ENCODE data around the gene GNAI3. TPM values are rescaled to one million over a fixed set of nuclear protein-coding genes. Genes with fewer than 3 reads are reported as not detected.

GNAI3 gene
- total RNA-seq, 1 experiment from 2014 or later: 12.8 TPM

DNA sequence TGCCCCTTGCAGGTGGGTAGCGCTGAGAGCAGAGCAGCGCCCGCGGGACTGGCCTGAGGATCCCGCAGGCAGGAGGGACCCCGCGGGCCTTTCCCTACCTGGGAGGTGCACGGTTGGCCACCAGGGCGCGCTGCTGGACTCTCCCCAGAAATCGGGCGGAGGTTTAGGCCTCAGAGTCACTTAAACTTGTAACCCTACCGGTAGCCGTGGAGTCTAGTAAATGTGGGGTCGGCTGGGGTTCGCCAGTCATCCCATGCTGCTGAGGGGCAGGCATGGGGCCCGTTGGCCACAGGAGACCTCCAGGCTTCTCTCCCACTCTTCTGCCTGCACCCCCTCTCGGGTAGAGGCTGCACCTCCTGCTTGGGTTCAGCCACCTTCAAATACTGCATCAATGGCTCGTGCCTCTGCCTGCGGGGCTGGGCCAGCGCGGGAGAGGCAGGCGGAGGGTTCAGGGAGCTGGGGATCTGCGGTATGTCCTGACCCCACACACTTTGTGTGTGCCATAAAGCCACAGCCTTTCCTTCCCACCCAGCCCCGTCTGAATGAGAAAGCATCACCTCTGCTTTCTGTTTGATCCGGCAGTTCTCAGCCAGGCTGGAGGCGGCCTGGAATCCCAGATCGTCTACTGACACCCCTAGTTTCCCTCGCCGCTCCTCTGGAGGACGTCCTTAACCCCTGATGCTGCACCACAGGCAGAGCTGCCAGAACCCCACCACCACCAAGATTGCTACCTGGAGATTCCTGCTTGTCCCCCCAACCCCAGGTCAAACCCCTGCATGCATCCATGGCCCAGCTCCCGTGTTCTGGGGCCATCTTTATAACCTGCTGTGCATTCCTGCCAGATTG, 95.2 kb downstream of the GNAI3 start:
- peak; percentile 85 for DNase-seq (ENCODE audit: low spot score)
- peaks cover 14% of the 10 kb centered on the region for H3K4me1 ChIP-seq (ENCODE audit: insufficient read depth, low read length, poor library complexity, severe bottlenecking)
- CTCF ChIA-PET: interaction anchor here (0.7 kb wide), 1 partner anchor 24 kb away, joined by 4 read pairs; the partner anchor contains the start of gene GSTM2
- H3K27ac ChIP-seq (ENCODE audit: low read depth, low read length, poor library complexity, severe bottlenecking): peak overlapping the region; percentile 40
- POLR2A ChIA-PET (ENCODE audit: low non-redundant PET): no interaction called here
- no peaks in the 10 kb centered on the region for H3K9me3 ChIP-seq (ENCODE audit: low read depth, low read length, poor library complexity, severe bottlenecking)
- H3K27me3 ChIP-seq (replicated peaks; ENCODE audit: insufficient read depth, low read depth, low read length, poor library complexity): no peaks in the 10 kb centered on the region
- no peak overlapping the region for H3K4me3 ChIP-seq (ENCODE audit: low read depth, low read length, poor library complexity, severe bottlenecking)
- H3K36me3 ChIP-seq (ENCODE audit: insufficient read depth, low read length, poor library complexity, severe bottlenecking): no peaks in the 10 kb centered on the region
- intact Hi-C loops (cut with micrococcal nuclease; ENCODE audit: unreplicated experiment): loop anchor here (5.0 kb wide), 3 partner anchors 96 to 344 kb away; partner anchors contain the start of gene GNAI3
- TF ChIP-seq CTCF (conservative IDR thresholded peaks at IDR 0.05; ENCODE audit: low read depth, low read length): peak; percentile 94
- no peak for TF ChIP-seq EZH2 (IDR thresholded peaks at IDR 0.05; ENCODE audit: borderline replicate concordance, low read depth, low read length, poor library complexity, severe bottlenecking)
- no TSS peak for BruUV-seq (replicated peaks)

DNA sequence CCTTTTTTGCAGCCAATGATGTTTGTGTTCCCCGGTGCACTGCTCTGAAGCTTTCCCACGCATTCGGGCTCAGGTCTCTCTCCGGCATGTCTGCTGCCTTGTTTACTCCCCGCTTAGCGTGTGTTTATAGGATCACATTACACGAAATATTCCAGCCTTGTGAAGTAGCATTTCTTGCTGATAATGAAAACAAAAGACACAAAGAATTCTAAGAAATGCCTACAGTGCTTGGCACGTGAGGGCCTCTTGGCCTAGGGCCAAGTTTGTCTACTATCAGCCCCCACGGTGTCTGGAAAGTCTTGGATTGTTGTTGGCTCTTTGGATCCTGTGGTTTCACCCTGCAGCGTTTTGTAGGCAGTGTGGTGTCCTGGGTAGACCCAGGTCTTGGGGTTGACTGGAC, 96.3 kb downstream of the GNAI3 start:
- TF ChIP-seq CTCF (conservative IDR thresholded peaks at IDR 0.05; ENCODE audit: low read depth, low read length): no peak
- TF ChIP-seq EZH2 (IDR thresholded peaks at IDR 0.05; ENCODE audit: borderline replicate concordance, low read depth, low read length, poor library complexity, severe bottlenecking): no peak
- ChIA-PET POLR2A (ENCODE audit: low non-redundant PET) (no interaction called here), CTCF (no interaction called here)
- peaks cover 25% of the 10 kb centered on the region for H3K4me1 ChIP-seq (ENCODE audit: insufficient read depth, low read length, poor library complexity, severe bottlenecking)
- no peaks in the 10 kb centered on the region for H3K9me3 ChIP-seq (ENCODE audit: low read depth, low read length, poor library complexity, severe bottlenecking)
- no TSS peak for BruUV-seq (replicated peaks)
- no peaks in the 10 kb centered on the region for H3K27me3 ChIP-seq (replicated peaks; ENCODE audit: insufficient read depth, low read depth, low read length, poor library complexity)
- H3K27ac ChIP-seq (ENCODE audit: low read depth, low read length, poor library complexity, severe bottlenecking): no peak overlapping the region
- intact Hi-C loops (cut with micrococcal nuclease; ENCODE audit: unreplicated experiment): loop anchor here (5.0 kb wide), 3 partner anchors 97 to 343 kb away; partner anchors contain the start of gene GNAI3
- no peak overlapping the region for H3K4me3 ChIP-seq (ENCODE audit: low read depth, low read length, poor library complexity, severe bottlenecking)
- DNase-seq (ENCODE audit: low spot score): no peak
- H3K36me3 ChIP-seq (ENCODE audit: insufficient read depth, low read length, poor library complexity, severe bottlenecking): no peaks in the 10 kb centered on the region

DNA sequence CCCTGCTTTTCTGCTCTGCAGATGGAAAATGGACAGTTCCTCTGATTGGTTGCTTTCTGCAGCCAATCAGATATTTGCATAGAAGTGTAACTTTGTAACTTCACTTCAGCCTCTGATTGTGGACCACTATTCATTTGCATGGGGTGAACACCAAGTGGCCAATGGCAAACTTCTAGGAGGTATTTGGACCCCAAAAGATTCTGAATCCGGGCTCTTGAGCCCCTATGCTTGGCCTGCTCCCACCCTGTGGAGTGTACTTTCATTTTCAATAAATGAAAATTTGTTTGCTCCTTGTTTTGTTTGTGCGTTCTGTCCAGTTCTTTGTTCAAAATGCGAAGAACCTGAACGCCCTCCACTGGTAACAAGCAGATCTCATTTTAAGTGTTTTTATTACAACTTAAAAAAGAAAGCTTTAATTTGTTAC, 101.1 kb downstream of the GNAI3 start:
- H3K36me3 ChIP-seq (ENCODE audit: insufficient read depth, low read length, poor library complexity, severe bottlenecking): no peaks in the 10 kb centered on the region
- peaks cover 51% of the 10 kb centered on the region for H3K4me1 ChIP-seq (ENCODE audit: insufficient read depth, low read length, poor library complexity, severe bottlenecking)
- no peak overlapping the region for H3K4me3 ChIP-seq (ENCODE audit: low read depth, low read length, poor library complexity, severe bottlenecking)
- peak; percentile 58 for DNase-seq (ENCODE audit: low spot score)
- POLR2A ChIA-PET (ENCODE audit: low non-redundant PET): interaction anchor here (0.7 kb wide), 1 partner anchor 75 kb away, joined by 3 read pairs; no protein-coding TSS in a partner anchor
- peak overlapping the region; percentile 84 for H3K27ac ChIP-seq (ENCODE audit: low read depth, low read length, poor library complexity, severe bottlenecking)
- intact Hi-C loops (cut with micrococcal nuclease; ENCODE audit: unreplicated experiment): no loop called here
- TF ChIP-seq CTCF (conservative IDR thresholded peaks at IDR 0.05; ENCODE audit: low read depth, low read length): peak; percentile 58; the same call in 1 of the 2 replicates
- no peak for TF ChIP-seq EZH2 (IDR thresholded peaks at IDR 0.05; ENCODE audit: borderline replicate concordance, low read depth, low read length, poor library complexity, severe bottlenecking)
- CTCF ChIA-PET: interaction anchor here (0.6 to 4.7 kb wide), 6 partner anchors 9 to 163 kb away, joined by 3 to 35 read pairs (median 4); partner anchors contain the start of genes GNAI3 and GSTM1
- BruUV-seq (replicated peaks): no TSS peak
- H3K9me3 ChIP-seq (ENCODE audit: low read depth, low read length, poor library complexity, severe bottlenecking): no peaks in the 10 kb centered on the region
- H3K27me3 ChIP-seq (replicated peaks; ENCODE audit: insufficient read depth, low read depth, low read length, poor library complexity): no peaks in the 10 kb centered on the region
